LoVo (cell line): ENCODE measurements around the gene TRIM44.
"Not testable (repeated sequence)": the region's sequence is repeated elsewhere in the genome, so short reads cannot be mapped to it uniquely, and the experiment has no call there.

Experiments
- DNase-seq: peaks from one replicate; pipeline ENCODE4 v3.0.0-alpha.2; 2016; ENCODE audit warnings: low spot score

The TRIM44 gene

DNA sequence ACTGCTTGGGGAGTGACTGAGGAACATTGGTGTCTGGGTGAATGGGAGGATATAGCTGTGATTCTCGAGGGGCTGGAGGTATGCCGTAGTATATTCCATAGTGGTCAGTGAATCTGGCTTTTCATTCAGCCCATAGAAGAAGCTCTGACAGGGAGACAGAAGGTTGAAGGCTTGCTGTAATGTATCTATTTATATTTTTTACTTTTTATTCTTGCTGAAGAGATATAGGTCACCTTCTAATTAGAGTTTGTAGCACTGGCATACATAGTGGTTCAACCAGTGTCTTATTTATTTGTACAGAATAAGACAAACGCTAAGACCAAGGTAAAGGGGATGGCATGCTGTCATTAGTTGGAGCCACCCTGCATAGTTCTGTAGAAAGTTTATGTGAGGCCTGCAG is 10.0 kb downstream of the TRIM44 start:
- no peak for DNase-seq

DNA sequence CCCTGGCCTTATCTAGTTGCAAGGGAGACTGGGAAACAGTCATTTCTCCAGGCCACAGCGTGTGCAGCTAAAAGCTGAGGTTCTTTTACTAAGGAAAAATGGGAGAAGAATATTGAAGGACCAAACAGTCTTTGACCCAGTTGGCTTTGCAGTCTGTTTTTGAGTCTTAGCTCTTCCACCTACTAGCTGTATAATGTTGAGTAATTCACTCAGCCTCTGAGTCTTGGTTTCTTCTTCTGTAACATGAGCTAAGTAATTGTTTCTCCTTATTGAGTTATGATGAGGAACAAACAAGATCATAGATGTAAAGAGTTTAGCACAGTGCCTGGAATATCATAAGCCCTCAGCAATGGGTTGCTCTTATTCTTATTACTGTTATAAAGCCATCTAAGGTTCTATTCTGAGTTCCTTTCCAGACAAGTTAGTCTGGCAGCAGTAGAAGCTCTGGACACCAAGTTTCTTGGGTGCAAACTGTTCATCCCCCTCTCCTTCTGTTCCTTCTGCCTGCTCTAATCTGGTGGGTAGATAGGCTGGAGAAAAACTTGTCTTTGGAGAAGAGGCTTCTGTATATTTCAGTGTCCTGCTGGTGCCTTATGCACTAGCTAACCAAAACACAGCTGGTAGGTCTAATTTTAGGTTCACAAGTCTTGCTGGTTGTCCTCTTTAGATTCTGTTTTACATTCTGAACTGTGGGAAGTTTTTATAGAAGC is 13.5 kb downstream of the TRIM44 start:
- DNase-seq, result no peak

- DNase-seq, result no peak
These were observed 14.0 kb downstream of the TRIM44 start for GRCh38 chr11:35676611-35676965.

DNA sequence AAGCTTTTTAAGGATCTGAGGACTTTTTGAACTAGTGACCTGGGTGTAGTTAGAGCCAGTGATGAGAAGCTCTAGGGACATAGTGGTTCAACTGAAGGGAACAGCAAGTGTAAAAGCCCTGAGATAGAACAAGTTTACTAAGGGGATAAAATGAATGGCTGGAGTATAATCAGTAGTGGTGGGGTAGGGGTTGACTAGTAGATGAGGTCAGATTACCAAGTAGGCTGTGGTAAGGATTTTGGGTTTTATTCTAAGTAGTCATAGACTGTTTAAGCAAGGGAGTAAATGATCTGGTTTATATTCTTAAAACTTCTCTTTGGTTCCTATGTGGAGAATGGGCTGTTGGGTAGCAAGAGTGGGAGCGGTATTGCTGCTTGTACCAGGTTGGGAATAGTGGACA is 15.3 kb downstream of the TRIM44 start:
- DNase-seq, result no peak

- DNase-seq, result no peak
These were observed 15.9 kb downstream of the TRIM44 start for GRCh38 chr11:35678471-35678870.

DNA sequence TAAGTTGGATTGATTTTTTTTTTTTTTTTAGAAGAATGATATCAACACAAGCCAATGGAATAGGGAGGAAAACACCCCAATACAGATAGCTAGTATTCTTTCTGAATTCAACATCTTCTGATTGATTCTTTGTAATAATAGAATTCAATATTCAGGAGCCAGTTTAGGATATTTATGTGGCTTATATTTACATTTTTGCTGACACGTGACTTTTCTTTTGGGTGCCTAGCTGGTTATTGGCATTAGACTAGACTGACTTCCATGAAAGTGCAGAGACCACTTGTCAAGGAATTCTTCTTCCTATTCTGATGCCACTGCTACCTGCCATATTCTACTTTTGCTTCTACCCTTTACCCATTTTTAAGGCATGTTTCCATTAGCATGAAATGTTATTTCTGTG is 16.4 kb downstream of the TRIM44 start:
- no peak for DNase-seq

- DNase-seq, result no peak
These were observed 17.9 kb downstream of the TRIM44 start for GRCh38 chr11:35680506-35680905.

GRCh38 chr11:35681163-35681767 is 18.7 kb downstream of the TRIM44 start:
- no peak for DNase-seq

- no peak for DNase-seq
These were observed 19.9 kb downstream of the TRIM44 start for GRCh38 chr11:35682230-35683173.

DNA sequence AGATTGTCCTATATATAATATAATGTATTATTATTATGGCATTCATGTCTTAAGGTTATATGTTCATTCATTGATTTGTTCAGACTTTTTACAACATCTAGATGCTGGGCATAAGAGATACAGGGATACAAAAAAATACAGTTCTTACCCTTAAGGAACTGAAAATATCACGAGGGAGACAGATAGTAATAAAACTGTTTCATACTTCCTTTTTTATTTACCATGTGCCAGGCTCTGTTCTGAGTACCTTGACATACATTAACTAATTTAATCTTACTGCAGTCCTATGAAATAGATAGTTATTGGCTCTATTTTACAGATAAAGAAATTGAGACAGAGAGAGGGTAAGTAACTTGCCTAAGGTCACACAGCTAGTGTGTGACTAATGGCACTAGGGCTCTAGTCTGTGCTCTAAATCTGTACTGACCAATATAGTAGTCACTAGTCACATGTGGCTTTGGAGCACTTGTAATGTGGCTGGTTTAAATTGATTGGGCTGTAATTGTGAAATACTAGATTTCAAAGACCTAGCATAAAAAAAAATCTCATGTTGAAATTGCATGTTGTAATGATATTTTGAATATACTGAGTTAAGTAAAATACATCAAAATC is 21.3 kb downstream of the TRIM44 start:
- no peak for DNase-seq

DNA sequence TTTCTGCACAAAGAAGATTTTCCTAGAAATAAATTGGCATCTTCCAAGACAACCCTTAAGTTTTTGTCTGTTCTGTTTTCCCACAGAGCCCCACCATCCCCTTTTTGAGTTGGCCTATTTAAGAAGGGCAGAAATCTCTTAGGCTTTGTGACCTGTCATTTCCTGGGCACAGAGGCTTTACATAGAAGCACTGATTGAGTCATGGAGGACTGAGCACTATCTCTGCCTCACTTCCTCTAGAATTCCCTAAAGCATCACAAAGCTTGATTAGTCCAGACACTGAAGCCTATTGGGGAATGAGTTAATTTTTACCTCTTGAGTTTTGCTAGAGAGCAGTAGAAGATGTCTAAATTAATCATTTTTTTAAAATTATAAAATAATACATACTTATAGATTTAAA is 25.4 kb downstream of the TRIM44 start:
- DNase-seq, result no peak

DNA sequence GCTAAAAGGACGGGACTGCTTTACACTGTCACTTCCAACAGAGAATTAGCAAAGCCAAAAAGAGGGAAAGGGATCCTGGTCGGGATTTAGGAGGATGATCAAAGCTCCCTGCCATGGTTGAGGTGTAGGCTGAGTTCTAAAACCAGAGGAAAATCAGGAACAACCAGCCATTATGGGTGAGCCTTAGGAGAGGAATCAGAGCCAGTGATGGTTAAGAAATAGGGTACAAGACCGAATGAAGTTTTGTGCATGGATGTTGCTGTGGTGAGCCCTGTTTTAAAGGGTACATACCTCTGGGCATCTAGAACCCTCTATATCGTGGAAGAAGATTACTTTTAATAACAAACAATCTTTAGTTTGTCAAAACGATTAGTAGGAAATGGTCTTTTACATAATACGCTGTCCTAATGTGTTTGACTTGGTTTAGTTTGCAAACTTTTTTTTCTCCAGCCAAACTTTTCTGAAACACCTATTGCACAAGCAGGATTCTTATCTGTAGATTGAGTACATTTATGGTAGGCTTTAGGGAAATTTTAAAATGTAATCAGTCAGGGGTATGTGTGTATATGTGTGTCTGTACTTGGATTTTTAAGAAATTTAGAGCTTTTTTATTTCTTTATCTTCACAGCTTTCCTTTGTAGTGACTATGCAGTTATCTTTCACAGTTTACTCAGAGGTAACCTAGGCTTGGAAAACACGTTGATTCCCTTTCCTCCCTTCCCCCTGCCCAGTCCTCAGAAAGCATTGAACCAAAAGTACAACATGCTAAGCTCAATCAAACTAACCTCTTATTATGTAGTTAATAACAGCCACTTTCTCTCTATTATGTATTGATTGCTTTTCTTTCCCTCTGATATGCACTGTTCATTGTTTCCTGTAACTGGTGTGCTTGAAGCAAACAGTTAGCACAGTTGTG is 26.8 kb downstream of the TRIM44 start:
- no peak for DNase-seq

DNA sequence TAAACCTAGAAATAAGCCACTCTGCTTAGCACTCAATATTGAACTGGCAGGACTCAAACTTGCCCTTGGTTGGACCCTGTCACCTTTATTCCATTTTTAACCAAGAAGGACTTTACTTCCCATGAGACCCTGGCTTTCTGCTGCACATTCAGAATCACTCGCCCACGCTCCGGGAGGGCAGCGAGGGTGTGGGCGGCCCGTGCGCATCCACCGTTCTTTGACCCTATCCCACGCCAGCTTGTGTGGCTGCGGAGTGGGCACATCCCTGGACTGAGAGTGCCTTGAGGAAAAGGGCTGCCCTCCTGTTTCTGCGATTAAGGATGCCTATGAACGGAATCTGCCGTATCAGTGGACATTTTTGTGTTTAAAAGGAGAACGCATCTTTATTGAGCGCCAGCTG is 39.6 kb downstream of the TRIM44 start:
- DNase-seq, result no peak

- no peak for DNase-seq
These were observed 46.8 kb downstream of the TRIM44 start for GRCh38 chr11:35709376-35709775.

- no peak for DNase-seq
These were observed 48.8 kb downstream of the TRIM44 start for GRCh38 chr11:35711173-35711910.

DNA sequence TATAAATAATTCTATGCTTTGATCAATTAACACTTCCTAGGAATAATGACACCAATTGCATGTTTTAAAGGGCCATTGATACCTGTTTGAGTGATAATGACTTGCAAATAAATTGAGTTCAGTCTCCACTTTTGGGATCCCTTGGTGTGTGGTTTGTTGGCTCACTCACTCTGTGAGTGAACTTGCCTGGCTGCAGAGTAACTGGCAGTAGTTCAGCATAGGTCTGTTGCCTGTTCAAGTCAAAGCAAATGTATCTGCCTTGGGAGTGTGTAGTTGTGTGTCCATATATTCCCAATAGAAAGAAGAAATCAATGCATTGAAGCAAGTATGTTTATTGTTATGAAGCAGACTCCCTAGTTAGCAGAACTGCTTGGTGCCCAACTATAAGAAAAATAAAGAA is 49.3 kb downstream of the TRIM44 start:
- no peak for DNase-seq

- DNase-seq, result no peak
These were observed 50.0 kb downstream of the TRIM44 start for GRCh38 chr11:35712533-35712932.

DNA sequence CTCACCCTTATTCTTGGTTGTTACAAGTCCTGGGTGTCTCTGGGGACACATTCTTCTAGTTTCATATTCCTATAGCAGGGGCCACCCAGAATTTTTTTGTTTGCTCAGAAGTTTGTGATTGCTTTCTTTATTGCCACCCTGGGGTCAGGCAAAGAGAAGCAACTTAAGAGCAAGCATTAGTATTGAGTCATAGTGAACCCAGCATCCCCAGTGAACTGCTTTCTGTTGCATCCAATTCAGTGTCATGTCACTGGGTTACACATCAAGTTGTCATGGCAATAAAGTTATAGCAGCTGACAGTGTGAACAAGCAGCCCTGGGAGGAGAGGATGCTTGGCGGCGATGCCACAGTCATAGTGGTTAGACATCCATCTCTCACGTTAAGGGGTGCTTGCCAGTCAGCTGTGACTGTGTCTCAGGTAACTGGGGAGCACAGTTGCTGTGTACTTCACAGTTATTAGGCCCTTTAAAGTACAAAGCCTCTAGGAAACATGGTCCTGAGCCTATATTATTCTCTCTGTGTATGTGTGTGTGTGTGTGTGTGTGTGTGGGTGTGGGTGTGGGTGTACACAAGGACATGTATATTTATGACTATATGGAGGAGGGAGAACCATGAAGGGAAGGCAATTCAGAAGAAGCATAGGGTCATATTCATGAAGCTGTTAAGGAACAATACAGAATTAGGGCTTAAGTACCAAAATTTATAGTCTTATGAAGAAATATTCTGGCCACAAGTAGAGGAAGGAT is 52.5 kb downstream of the TRIM44 start:
- no peak for DNase-seq

DNA sequence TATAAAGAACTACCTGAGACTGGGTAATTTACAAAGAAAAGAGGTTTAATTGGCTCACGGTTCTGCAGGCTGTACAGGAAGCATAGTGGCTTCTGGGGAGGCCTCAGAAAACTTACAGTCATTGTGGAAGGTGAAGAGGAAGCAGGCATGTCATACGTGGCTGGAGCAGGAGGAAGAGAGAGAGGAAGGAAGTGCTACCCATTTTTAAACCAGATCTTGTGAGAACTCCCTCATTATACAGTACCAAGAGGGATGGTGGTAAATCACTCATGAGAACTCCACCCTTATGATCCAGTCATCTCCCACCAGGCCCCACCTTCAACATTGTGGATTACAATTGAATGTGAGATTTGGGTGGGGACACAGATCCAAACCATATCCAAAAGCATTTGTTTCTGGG is 53.1 kb downstream of the TRIM44 start:
- DNase-seq, result not testable (repeated sequence)

DNA sequence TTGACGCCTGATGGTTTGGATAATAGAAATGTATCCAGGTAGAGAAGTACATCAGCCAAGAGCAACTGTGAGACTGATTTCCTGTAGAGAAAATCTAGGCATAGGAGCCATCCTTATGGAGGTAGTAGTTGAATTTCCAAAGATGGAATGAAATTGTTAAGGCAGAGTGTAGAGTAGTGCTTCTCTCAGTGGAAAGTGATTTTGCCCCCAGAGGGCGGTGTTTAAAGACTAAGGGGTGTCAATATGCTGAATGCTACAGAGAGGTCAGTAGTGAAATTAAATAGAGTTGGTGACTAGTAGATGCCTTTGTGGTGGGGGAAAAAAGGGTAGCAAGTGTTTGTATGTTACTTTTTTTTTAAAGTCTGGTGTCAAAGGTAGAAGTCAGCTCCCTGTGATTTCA is 54.5 kb downstream of the TRIM44 start:
- DNase-seq, result no peak
